Spleen (tissue), 11 donors: ENCODE measurements around the gene IL36RN. TPM values are rescaled to one million over a fixed set of nuclear protein-coding genes. Genes with fewer than 3 reads are reported as not detected.
A peak's percentile ranks its signal among the peaks of the same experiment; 100 is the strongest.

Experiments used
- DNase-seq: peaks from one replicate; pipeline ENCODE4 v3.0.0-alpha.2; 2020
- H3K27ac ChIP-seq, 8 donors: fragments of 200-600 bp; sonication (generic) in 7 of 8; 1 replicate in 4 of 8; 2 replicates in 4 of 8; pipeline versions ENCODE4 v1.5.0 to v1.8.0; 2016 to 2021; ENCODE audit warnings: inconsistent platforms in 4 of 8, mild to moderate bottlenecking in 4 of 8, moderate library complexity in 1 of 8
- H3K27me3 ChIP-seq, 7 donors: fragments of 200-600 bp; sonication (generic) in 6 of 7; replicated peaks in 1 of 7; 1 replicate in 4 of 7; 2 replicates in 3 of 7; pipeline versions ENCODE4 v1.5.0 to v1.8.0; 2016 to 2021; ENCODE audit warnings: inconsistent platforms in 3 of 7, mild to moderate bottlenecking in 1 of 7
- H3K36me3 ChIP-seq, 6 donors: fragments of 200-600 bp; sonication (generic) in 5 of 6; 1 replicate in 4 of 6; 2 replicates in 2 of 6; pipeline versions ENCODE4 v1.5.0 to v1.8.0; 2016 to 2021; ENCODE audit warnings: inconsistent platforms in 2 of 6
- H3K4me1 ChIP-seq, 6 donors: fragments of 200-600 bp; sonication (generic) in 5 of 6; 1 replicate in 3 of 6; 2 replicates in 3 of 6; pipeline versions ENCODE4 v1.5.0 to v1.8.0; 2016 to 2021; ENCODE audit warnings: inconsistent platforms in 3 of 6
- H3K4me3 ChIP-seq, 8 donors: fragments of 200-600 bp; sonication (generic) in 7 of 8; 1 replicate in 4 of 8; 2 replicates in 4 of 8; pipeline versions ENCODE4 v1.5.0 to v1.8.0; 2016 to 2021; ENCODE audit warnings: inconsistent platforms in 4 of 8, mild to moderate bottlenecking in 4 of 8, moderate library complexity in 2 of 8
- H3K9me3 ChIP-seq, 8 donors: fragments of 200-600 bp; sonication (generic) in 7 of 8; 1 replicate in 4 of 8; 2 replicates in 4 of 8; pipeline versions ENCODE4 v1.5.0 to v1.8.0; 2016 to 2021; ENCODE audit warnings: inconsistent platforms in 4 of 8
- CTCF ChIP-seq, 11 experiments: fragments of 200-600 bp in 7 of 11; fragments of 450-650 bp in 4 of 11; sonication (generic) in 4 of 11; IDR thresholded peaks in 8 of 11; conservative IDR thresholded peaks in 3 of 11; 1 replicate in 7 of 11; 2 replicates in 4 of 11; pipeline versions ENCODE4 v1.4.0 to v1.8.0; 2016 to 2021; ENCODE audit warnings: antibody characterized with exemption in 11 of 11, inconsistent platforms in 4 of 11, mild to moderate bottlenecking in 1 of 11
- POLR2A ChIP-seq, 3 donors: fragments of 450-650 bp; IDR thresholded peaks; one replicate each; pipeline ENCODE4 v1.5.1; 2017; ENCODE audit warnings: antibody characterized with exemption in 3 of 3, mild to moderate bottlenecking in 1 of 3
- POLR2AphosphoS5 ChIP-seq, 3 donors: sonication (generic); formaldehyde crosslinking; IDR thresholded peaks; one replicate each; pipeline ENCODE4 v1.5.1; 2017; ENCODE audit warnings: antibody characterized with exemption in 3 of 3
- WGBS, 5 donors: extraction: QIAGEN DNeasy Blood & Tissue Kit in 3 of 5; methylation state at CpG; one replicate each; pipeline versions ENCODE4 v1.1.5 to v1.1.7; 2013 to 2018; 5-methylcytosine and 5-hydroxymethylcytosine counted together
- intact Hi-C: fragments of 100-400 bp; cut with DNase I; formaldehyde crosslinking; loops from one replicate; pipeline ENCODE4 v1.15.0; 2023; ENCODE audit warnings: low total_unique reads
- polyA plus RNA-seq, 3 donors: library from polyadenylated mRNA; stranded (reverse); fragments of 200-250 nt; gene quantifications; one replicate each; pipeline ENCODE4 v1.2.1, GENCODE V29; 2013
- total RNA-seq, 7 donors: library from RNA; depleted of rRNA in 3 of 7; stranded (reverse); fragments of >200 nt in 3 of 7; fragmentation: NEBNext Ultra II Directional in 4 of 7; extraction: Animal tissue kit (Norgen Biotek cat#: 25700) in 4 of 7; gene quantifications; one replicate each; pipeline versions ENCODE4 v1.1.0 to v1.2.1, GENCODE V29; 2016 to 2021
- donor health status: healthy with polysubstance abuse.
- donor health status: DM: no; HTN: no; CAD: no; lungs with moderate emphysema.
- donor health status: DM: no; HTN: no; CAD: no.
- donor health status: Bipolar disorder and iron deficiency.
- donor health status: healthy.
- donor health status: DM: no; HTN: no; CAD: no.
- donor health status: DM: yes; HTN: yes; CAD: no.

Gene IL36RN
- total and polyA plus RNA-seq, 10 donors: not detected

- WGBS, 5 donors: 31 to 51% (median 36%) methylated on average over 9 of the region's 9 CpGs
- Histone ChIP-seq H3K4me3 (no peak overlapping the region), H3K36me3 (no peaks in the 10 kb centered on the region), H3K9me3 (no peaks in the 10 kb centered on the region), H3K27me3 (peaks cover 0 to 30% (median 0%) of the 10 kb centered on the region in 7 donors), H3K27ac (no peak overlapping the region), H3K4me1 (no peaks in the 10 kb centered on the region)
- intact Hi-C loops: no loop called here
- DNase-seq: peak; percentile 78
- TF ChIP-seq POLR2A (IDR thresholded peaks at IDR 0.05): no peak
- TF ChIP-seq POLR2AphosphoS5 (IDR thresholded peaks at IDR 0.05): no peak
- TF ChIP-seq CTCF (IDR thresholded peaks at IDR 0.05 in 8 of 11, conservative IDR thresholded peaks at IDR 0.05 in 3 of 11): peak; percentile 19 to 75 (median 53)
Observed at GRCh38 chr2:113080134-113080533, 21.1 kb downstream of the IL36RN start.

DNA sequence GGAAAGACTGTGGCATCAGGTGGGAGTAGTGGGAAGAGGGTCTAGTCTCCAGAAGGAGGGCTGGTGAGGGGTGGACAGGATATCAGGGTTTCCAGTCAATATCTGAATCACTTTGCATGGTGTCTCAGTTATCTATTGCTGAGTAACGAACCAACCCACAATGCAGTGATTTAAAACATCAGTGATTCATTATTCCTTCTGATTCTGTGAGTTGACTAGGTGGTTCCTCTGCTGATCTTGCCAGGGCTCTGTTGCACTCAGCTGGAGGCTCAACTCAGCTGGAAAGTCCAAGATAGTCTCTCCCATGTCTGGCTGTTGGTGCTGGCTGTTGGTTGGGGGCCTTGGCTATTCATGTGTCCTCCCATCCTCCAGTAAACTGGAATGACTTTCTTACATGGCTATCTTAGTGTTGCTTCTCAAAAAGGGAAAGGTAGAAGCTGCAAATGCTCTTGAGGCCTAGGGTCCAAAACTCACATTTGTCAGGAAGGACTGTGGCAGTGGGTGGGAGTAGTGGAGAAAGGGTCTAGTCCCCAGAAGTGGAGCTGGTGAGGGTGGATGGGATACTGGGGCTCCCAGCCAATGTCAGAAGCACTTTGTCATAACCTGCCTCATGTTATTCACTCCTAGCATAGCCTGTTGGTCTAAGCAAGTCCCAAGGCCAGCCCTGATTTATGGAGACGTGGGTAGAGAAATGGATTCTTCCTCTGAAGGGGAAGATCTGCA, 22.7 kb downstream of the IL36RN start:
- intact Hi-C loops: no loop called here
- Histone ChIP-seq H3K36me3 (no peaks in the 10 kb centered on the region), H3K4me1 (no peaks in the 10 kb centered on the region), H3K27me3 (peaks cover 0 to 28% (median 0%) of the 10 kb centered on the region in 7 donors), H3K27ac (no peak overlapping the region), H3K9me3 (no peaks in the 10 kb centered on the region), H3K4me3 (no peak overlapping the region)
- TF ChIP-seq POLR2A (IDR thresholded peaks at IDR 0.05): no peak
- TF ChIP-seq CTCF (IDR thresholded peaks at IDR 0.05 in 8 of 11, conservative IDR thresholded peaks at IDR 0.05 in 3 of 11): no peak
- no peak for TF ChIP-seq POLR2AphosphoS5 (IDR thresholded peaks at IDR 0.05)
- no peak for DNase-seq
- WGBS, 5 donors: 62 to 79% (median 75%) methylated on average over 2 of the region's 2 CpGs

DNA sequence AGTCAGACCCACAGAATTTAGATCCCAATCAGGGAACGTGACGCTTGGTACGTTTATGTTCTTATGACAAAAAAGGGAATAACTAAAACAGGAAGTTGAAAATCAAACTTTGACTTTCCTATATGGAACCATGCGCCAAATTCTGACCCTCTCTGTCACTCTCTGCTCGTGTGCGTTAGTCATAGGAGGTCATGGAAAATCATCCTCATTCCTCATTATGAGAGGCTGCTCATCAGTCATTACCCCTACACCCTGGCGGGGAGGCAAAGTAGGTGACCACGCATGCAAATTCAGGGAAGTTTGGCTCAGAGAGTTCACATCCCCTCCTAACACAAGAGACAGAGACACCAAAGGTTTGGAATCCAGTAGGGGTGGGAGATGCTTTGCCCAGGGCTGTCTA, 24.3 kb downstream of the IL36RN start:
- intact Hi-C loops: no loop called here
- Histone ChIP-seq H3K9me3 (peaks cover 0 to 3% (median 0%) of the 10 kb centered on the region in 8 donors), H3K4me1 (no peaks in the 10 kb centered on the region), H3K36me3 (no peaks in the 10 kb centered on the region), H3K27ac (no peak overlapping the region), H3K27me3 (peaks cover 0 to 28% (median 0%) of the 10 kb centered on the region in 7 donors), H3K4me3 (no peak overlapping the region)
- DNase-seq: no peak
- WGBS, 5 donors: 46 to 63% (median 51%) methylated on average over 8 of the region's 8 CpGs
- TF ChIP-seq POLR2AphosphoS5 (IDR thresholded peaks at IDR 0.05) (no peak), CTCF (IDR thresholded peaks at IDR 0.05 in 8 of 11, conservative IDR thresholded peaks at IDR 0.05 in 3 of 11) (no peak), POLR2A (IDR thresholded peaks at IDR 0.05) (no peak)

DNA sequence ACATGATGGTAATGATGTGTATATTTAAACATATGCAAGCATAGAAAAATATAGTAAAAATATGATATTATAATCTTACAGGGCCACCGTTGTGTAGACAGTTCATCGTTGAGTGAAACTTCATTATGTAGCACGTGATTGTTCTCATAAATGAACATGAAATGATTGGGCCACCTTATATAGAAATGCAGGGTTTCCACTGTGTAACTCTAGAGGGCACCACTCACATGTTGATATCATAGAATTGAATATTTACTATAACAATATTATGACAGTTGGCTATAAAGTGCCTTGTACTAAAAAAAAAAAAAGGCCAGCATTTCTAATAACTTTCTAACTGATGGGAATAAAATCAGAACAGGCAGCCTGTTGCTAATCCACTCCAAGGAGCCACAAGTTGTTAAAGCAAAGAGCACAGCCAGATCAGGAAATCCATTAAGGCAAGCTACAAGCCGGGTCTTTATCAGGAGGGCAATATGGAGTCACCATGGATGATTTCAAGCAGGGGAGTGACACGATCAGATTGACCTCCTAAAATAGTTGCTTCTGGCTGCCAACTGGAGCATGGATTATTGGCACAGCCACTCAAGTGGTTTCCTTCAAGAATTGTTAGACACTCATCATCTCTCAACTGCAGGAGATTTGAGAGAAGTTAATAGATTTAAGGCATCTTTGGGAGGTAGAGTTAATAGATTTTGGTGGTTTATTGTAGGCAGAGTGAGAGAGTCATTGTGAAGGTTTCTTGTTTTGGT, 25.4 kb downstream of the IL36RN start:
- intact Hi-C loops: no loop called here
- TF ChIP-seq POLR2A (IDR thresholded peaks at IDR 0.05) (no peak), CTCF (IDR thresholded peaks at IDR 0.05 in 8 of 11, conservative IDR thresholded peaks at IDR 0.05 in 3 of 11) (peak in 8 of 11 experiments; percentile 16 to 56 (median 37))
- no peak overlapping the region for H3K27ac ChIP-seq
- H3K4me3 ChIP-seq: no peak overlapping the region
- peaks cover 0 to 1% (median 0%) of the 10 kb centered on the region in 6 donors for H3K4me1 ChIP-seq
- H3K36me3 ChIP-seq: no peaks in the 10 kb centered on the region
- H3K27me3 ChIP-seq: peaks cover 0 to 28% (median 0%) of the 10 kb centered on the region in 7 donors
- peaks cover 0 to 3% (median 0%) of the 10 kb centered on the region in 8 donors for H3K9me3 ChIP-seq
- no peak for DNase-seq
- 33 to 46% (median 39%) methylated on average over 5 of the region's 5 CpGs for WGBS, 5 donors
